GM12891 (cell line): ENCODE measurements around the gene MT3.

Source experiments
- POLR2A ChIP-seq: IDR thresholded peaks from 2 replicates; pipeline ENCODE4 v1.6.1; 2011; ENCODE audit warnings: low read depth, low read length, control low read depth
- POLR2AphosphoS5 ChIP-seq: IDR thresholded peaks from 2 replicates; pipeline ENCODE4 v1.6.1; 2011; ENCODE audit warnings: low read depth, low read length, control low read depth
- POU2F2 ChIP-seq: IDR thresholded peaks from 2 replicates; pipeline ENCODE4 v1.6.1; 2011; ENCODE audit warnings: low read depth, mild to moderate bottlenecking, control low read depth, low read length, moderate library complexity
- SPI1 ChIP-seq: IDR thresholded peaks from 2 replicates; pipeline ENCODE4 v1.6.1; 2011; ENCODE audit warnings: low read depth, low read length, control low read depth
- TAF1 ChIP-seq: IDR thresholded peaks from 2 replicates; pipeline ENCODE4 v1.6.1; 2011; ENCODE audit warnings: low read depth, low read length, control low read depth

DNA sequence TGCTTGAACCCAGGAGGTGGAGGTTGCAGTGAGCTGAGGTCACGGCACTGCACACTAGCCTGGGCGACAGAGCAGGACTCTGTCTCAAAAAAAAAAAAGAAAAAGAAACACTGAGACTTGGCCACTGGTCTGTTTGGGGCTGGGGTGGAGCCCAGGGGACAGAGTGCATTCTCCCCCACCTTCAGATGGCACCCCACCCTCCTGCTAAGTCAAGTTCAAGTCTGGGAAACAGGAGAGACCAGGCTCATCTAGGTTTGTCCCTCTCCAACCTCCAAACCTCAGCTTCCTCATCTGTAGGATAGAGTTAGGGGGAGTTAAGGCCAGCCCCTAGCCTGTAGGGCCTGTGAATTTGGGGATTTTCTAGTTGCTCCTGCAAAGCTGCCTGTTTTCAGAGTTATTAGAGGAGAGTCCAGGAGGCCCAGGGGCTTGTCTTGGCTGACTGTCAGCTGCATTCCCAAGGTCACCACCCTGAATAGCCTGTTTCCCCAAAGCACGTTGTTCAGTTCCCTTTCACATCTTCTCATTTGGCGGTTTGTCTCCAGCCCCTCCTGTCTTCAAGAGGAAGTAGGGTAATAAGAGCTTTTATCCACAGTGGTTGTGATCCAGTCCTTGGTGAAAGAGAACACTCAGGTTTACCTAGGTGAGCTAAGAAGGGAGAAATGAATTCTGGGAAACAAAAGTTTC is 2.2 kb downstream of the MT3 start:
- no peak for TF ChIP-seq POLR2A
- no peak for TF ChIP-seq POLR2AphosphoS5
- TF ChIP-seq POU2F2 = no peak
- no peak for TF ChIP-seq SPI1
- no peak for TF ChIP-seq TAF1
